Gastroesophageal sphincter (tissue), 4 donors: Measurements from ENCODE around the gene KHDC1. TPM values are rescaled to one million over a fixed set of nuclear protein-coding genes. Genes with fewer than 3 reads are reported as not detected.
A peak's percentile ranks its signal among the peaks of the same experiment; 100 is the strongest.
"Not testable (repeated sequence)": the region's sequence is repeated elsewhere in the genome, so short reads cannot be mapped to it uniquely, and the experiment has no call there.

Source experiments
- ATAC-seq: fragments of 150-250 bp; one replicate; pipeline ENCODE4 v1.9.1; 2016; ENCODE audit warnings: mild to moderate bottlenecking, moderate library complexity
- H3K27ac ChIP-seq, 4 donors: fragments of 200-600 bp; sonication (generic) in 3 of 4; 1 replicate in 3 of 4; 2 replicates in 1 of 4; pipeline ENCODE4 v1.5.1; 2016 to 2019
- H3K27me3 ChIP-seq: fragments of 200-600 bp; sonication (generic); one replicate; pipeline ENCODE4 v1.5.1; 2019
- H3K36me3 ChIP-seq, 2 donors: fragments of 200-600 bp; sonication (generic); one replicate each; pipeline ENCODE4 v1.5.1; 2019; ENCODE audit warnings: control low read depth in 1 of 2
- H3K4me1 ChIP-seq, 3 donors: fragments of 200-600 bp; sonication (generic); 1 replicate in 2 of 3; 2 replicates in 1 of 3; pipeline ENCODE4 v1.5.1; 2016 to 2019; ENCODE audit warnings: control low read depth in 2 of 3
- H3K4me3 ChIP-seq, 2 donors: fragments of 200-600 bp; sonication (generic); one replicate each; pipeline ENCODE4 v1.5.1; 2019; ENCODE audit warnings: mild to moderate bottlenecking in 1 of 2, moderate library complexity in 1 of 2
- H3K9me3 ChIP-seq, 3 donors: fragments of 200-600 bp; sonication (generic); one replicate each; pipeline ENCODE4 v1.5.1; 2017 to 2019; ENCODE audit warnings: control low read depth in 2 of 3
- EP300 ChIP-seq: sonication (generic); formaldehyde crosslinking; IDR thresholded peaks from one replicate; pipeline ENCODE4 v1.6.1; 2017; ENCODE audit warnings: antibody characterized with exemption, mild to moderate bottlenecking
- POLR2A ChIP-seq, 2 donors: fragments of 450-650 bp; IDR thresholded peaks; one replicate each; pipeline ENCODE4 v1.6.1; 2017; ENCODE audit warnings: antibody characterized with exemption in 2 of 2, mild to moderate bottlenecking in 2 of 2, moderate library complexity in 1 of 2
- POLR2AphosphoS5 ChIP-seq: sonication (generic); formaldehyde crosslinking; IDR thresholded peaks from one replicate; pipeline ENCODE4 v1.6.1; 2017; ENCODE audit warnings: antibody characterized with exemption
- WGBS, 2 donors: methylation state at CpG; one replicate each; pipeline ENCODE4 v1.1.5; 2018; ENCODE audit warnings: low coverage in 1 of 2; 5-methylcytosine and 5-hydroxymethylcytosine counted together
- total RNA-seq, 4 donors: library from RNA; depleted of rRNA; stranded (reverse); fragments of >200 nt; gene quantifications; one replicate each; pipeline ENCODE4 v1.1.0, GENCODE V29; 2016
- TF ChIP-seq, protein P1 (sequence below), 4 experiments: fragments of 200-600 bp in 2 of 4; fragments of 450-650 bp in 2 of 4; sonication (generic) in 1 of 4; IDR thresholded peaks; one replicate each; pipeline ENCODE4 v1.5.1; 2017 to 2019; ENCODE audit warnings: antibody characterized with exemption in 4 of 4, mild to moderate bottlenecking in 2 of 4, moderate library complexity in 2 of 4

Gene KHDC1
- total RNA-seq, 4 donors from 2014 or later = 0.93 to 1.9 (median 1.4) TPM

- no peak for ATAC-seq
- 34 to 44% methylated on average over 3 of the region's 3 CpGs for WGBS, 2 donors
- TF ChIP-seq POLR2A (IDR thresholded peaks at IDR 0.05) = no peak
- TF ChIP-seq, protein P1, sequence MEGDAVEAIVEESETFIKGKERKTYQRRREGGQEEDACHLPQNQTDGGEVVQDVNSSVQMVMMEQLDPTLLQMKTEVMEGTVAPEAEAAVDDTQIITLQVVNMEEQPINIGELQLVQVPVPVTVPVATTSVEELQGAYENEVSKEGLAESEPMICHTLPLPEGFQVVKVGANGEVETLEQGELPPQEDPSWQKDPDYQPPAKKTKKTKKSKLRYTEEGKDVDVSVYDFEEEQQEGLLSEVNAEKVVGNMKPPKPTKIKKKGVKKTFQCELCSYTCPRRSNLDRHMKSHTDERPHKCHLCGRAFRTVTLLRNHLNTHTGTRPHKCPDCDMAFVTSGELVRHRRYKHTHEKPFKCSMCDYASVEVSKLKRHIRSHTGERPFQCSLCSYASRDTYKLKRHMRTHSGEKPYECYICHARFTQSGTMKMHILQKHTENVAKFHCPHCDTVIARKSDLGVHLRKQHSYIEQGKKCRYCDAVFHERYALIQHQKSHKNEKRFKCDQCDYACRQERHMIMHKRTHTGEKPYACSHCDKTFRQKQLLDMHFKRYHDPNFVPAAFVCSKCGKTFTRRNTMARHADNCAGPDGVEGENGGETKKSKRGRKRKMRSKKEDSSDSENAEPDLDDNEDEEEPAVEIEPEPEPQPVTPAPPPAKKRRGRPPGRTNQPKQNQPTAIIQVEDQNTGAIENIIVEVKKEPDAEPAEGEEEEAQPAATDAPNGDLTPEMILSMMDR (IDR thresholded peaks at IDR 0.05) = peak in 3 of 4 experiments; percentile 27 to 49 (median 34)
- no peaks in the 10 kb centered on the region for H3K27me3 ChIP-seq
- no peaks in the 10 kb centered on the region for H3K4me1 ChIP-seq
- H3K4me3 ChIP-seq = no peak overlapping the region
- no peaks in the 10 kb centered on the region for H3K36me3 ChIP-seq
- no peaks in the 10 kb centered on the region for H3K9me3 ChIP-seq
- no peak overlapping the region for H3K27ac ChIP-seq
These were observed 22.8 kb upstream of the KHDC1 start for GRCh38 chr6:73285674-73286283.

GRCh38 chr6:73282871-73283270 lies 19.9 kb upstream of the KHDC1 start:
- ATAC-seq = no peak
- no peaks in the 10 kb centered on the region for H3K9me3 ChIP-seq
- no peak for TF ChIP-seq POLR2AphosphoS5
- no peaks in the 10 kb centered on the region for H3K27me3 ChIP-seq
- H3K36me3 ChIP-seq = no peaks in the 10 kb centered on the region
- WGBS, 2 donors = 75 to 87% methylated on average over 5 of the region's 5 CpGs
- H3K4me3 ChIP-seq = no peak overlapping the region
- no peaks in the 10 kb centered on the region for H3K4me1 ChIP-seq
- H3K27ac ChIP-seq = no peak overlapping the region

GRCh38 chr6:73281684-73282083 lies 18.7 kb upstream of the KHDC1 start:
- no CpG with 5 or more reads among the region's 4 CpGs for WGBS, 2 donors
- not testable (repeated sequence) for ATAC-seq, H3K27me3 ChIP-seq, H3K27ac ChIP-seq, H3K4me3 ChIP-seq, H3K36me3 ChIP-seq, H3K4me1 ChIP-seq, H3K9me3 ChIP-seq

DNA sequence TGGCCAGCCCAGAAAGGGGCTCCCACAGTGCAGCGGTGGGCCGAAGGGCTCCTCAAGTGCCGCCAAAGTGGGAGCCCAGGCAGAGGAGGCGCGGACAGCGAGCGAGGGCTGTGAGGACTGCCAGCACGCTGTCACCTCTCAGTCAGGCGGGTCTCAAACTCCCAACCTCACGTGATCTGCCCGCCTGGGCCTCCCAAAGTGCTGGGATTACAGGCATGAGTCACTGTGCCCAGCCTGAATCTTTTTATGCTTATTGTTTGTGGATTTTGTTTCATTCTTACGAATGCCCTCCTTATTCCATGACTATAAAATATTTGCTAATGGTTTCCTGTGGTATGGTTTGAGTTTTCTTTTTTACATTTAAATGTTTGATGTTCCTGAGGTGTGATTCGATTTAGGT lies 6.3 kb upstream of the KHDC1 start:
- H3K4me1 ChIP-seq, H3K27ac ChIP-seq, ATAC-seq, H3K9me3 ChIP-seq, H3K4me3 ChIP-seq, H3K27me3 ChIP-seq: not testable (repeated sequence)
- peaks cover 0 to 38% of the 10 kb centered on the region in 2 donors for H3K36me3 ChIP-seq
- 97 to 100% methylated on average over 4 to 6 of the region's 13 CpGs for WGBS, 2 donors

GRCh38 chr6:73268896-73269295 lies 5.9 kb upstream of the KHDC1 start:
- peaks cover 0 to 37% of the 10 kb centered on the region in 2 donors for H3K36me3 ChIP-seq
- H3K9me3 ChIP-seq, H3K27ac ChIP-seq, H3K27me3 ChIP-seq, H3K4me3 ChIP-seq, H3K4me1 ChIP-seq, ATAC-seq: not testable (repeated sequence)
- no CpG with 5 or more reads among the region's 27 CpGs for WGBS, 2 donors

DNA sequence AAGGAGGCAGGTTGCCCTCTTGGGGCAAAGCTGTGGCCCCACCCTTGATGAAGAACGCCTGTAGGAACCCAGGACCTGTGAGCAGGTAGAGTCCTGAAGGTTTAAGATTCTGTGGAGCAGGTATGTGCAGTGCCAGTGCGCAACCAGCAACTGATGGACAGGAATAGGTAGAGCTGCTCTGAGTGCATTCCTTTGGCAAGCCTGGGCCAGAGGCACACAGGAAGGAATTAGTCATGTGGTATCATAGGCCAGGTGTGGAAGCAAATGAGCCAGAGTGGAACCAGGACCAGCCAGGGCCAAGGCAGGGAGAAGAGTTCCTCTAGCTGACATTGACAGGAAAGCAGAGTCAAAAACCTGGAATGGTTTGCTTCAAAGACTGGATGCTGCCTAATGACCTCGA lies 1.4 kb upstream of the KHDC1 start:
- Histone ChIP-seq H3K4me3 (no peak overlapping the region), H3K9me3 (no peaks in the 10 kb centered on the region), H3K27ac (no peak overlapping the region), H3K36me3 (peaks cover 0 to 9% of the 10 kb centered on the region in 2 donors), H3K4me1 (peaks cover 0 to 23% (median 0%) of the 10 kb centered on the region in 3 donors), H3K27me3 (no peaks in the 10 kb centered on the region)
- TF ChIP-seq, protein P1 (IDR thresholded peaks at IDR 0.05) = no peak
- no peak for TF ChIP-seq POLR2A (IDR thresholded peaks at IDR 0.05)
- TF ChIP-seq POLR2AphosphoS5 = no peak
- TF ChIP-seq EP300 = no peak
- ATAC-seq = no peak
- 92 to 100% methylated on average over 1 to 2 of the region's 3 CpGs for whole genome bisulfite sequencing, 2 donors

GRCh38 chr6:73263570-73263909 lies 544 bp upstream of the KHDC1 start:
- WGBS, 2 donors = 23% methylated on average over 5 of the region's 7 CpGs; no CpG with 5 or more reads in 1 of the 2 donors
- H3K27me3 ChIP-seq = no peaks in the 10 kb centered on the region
- H3K27ac ChIP-seq = peak overlapping the region in 2 of 4 donors; percentile 80 to 83
- no peaks in the 10 kb centered on the region for H3K9me3 ChIP-seq
- peak; percentile 12 for ATAC-seq
- TF ChIP-seq POLR2AphosphoS5 (no peak), POLR2A (IDR thresholded peaks at IDR 0.05) (no peak), EP300 (no peak)
- TF ChIP-seq, protein P1 (IDR thresholded peaks at IDR 0.05) = no peak
- peaks cover 0 to 23% (median 0%) of the 10 kb centered on the region in 3 donors for H3K4me1 ChIP-seq
- H3K36me3 ChIP-seq = peaks cover 0 to 5% of the 10 kb centered on the region in 2 donors
- peak overlapping the region; percentile 48 to 78 for H3K4me3 ChIP-seq
